Upper lobe of right lung (tissue), 1 donor: ENCODE measurements around the gene CDH4. TPM values are rescaled to one million over a fixed set of nuclear protein-coding genes. Genes with fewer than 3 reads are reported as not detected.

Experiments used
- ATAC-seq: fragments of 200-7000 bp; cut with Tn5 transposase; one replicate; pipeline ENCODE4 v1.9.1; 2020; ENCODE audit warnings: mild to moderate bottlenecking, moderate library complexity
- DNase-seq: peaks from one replicate; pipeline ENCODE4 v3.0.0-alpha.2; 2020
- H3K27ac ChIP-seq: fragments of 200-600 bp; one replicate; pipeline ENCODE4 v1.8.0; 2022
- H3K27me3 ChIP-seq: fragments of 200-600 bp; one replicate; pipeline ENCODE4 v1.8.0; 2022; ENCODE audit warnings: mild to moderate bottlenecking
- H3K36me3 ChIP-seq: fragments of 200-600 bp; one replicate; pipeline ENCODE4 v1.8.0; 2022
- H3K4me1 ChIP-seq: fragments of 200-600 bp; one replicate; pipeline ENCODE4 v1.8.0; 2022
- H3K4me3 ChIP-seq: fragments of 200-600 bp; one replicate; pipeline ENCODE4 v1.8.0; 2022; ENCODE audit warnings: mild to moderate bottlenecking
- H3K9me3 ChIP-seq: fragments of 200-600 bp; one replicate; pipeline ENCODE4 v1.8.0; 2022
- intact Hi-C: fragments of 100-400 bp; cut with DNase I; formaldehyde crosslinking; loops from one replicate; pipeline ENCODE4 v1.11.0; 2022
- total RNA-seq: library from RNA; stranded (reverse); fragmentation: NEBNext Ultra II Directional; extraction: Animal tissue kit (Norgen Biotek cat#: 25700); gene quantifications from one replicate; pipeline ENCODE4 v1.2.1, GENCODE V29; 2021
- TF ChIP-seq, protein P1 (sequence below): fragments of 200-600 bp; IDR thresholded peaks from one replicate; pipeline ENCODE4 v1.8.0; 2022; ENCODE audit warnings: antibody characterized with exemption
- donor health status: DM: no; HTN: yes; CAD: no; lungs with severe emphysema.

The CDH4 gene
- total RNA-seq, 1 donor from 2014 or later = 0.23 TPM

DNA sequence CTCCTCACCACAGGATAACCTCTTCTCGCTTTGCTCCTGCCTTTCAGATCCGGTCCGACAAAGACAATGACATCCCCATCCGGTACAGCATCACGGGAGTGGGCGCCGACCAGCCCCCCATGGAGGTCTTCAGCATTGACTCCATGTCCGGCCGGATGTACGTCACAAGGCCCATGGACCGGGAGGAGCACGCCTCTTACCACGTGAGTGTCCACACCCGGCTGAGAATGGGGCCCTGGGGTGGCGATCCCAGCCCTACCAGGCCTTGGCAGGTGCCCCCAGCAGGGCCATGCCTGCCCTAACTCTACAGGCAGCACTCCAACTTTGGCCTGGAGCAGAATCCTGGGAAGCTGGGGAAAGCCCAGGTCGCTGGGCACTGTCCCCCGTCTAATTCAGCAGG is 592.6 kb downstream of the CDH4 start:
- Histone ChIP-seq H3K36me3 (no peaks in the 10 kb centered on the region), H3K4me3 (no peak overlapping the region), H3K9me3 (no peaks in the 10 kb centered on the region), H3K4me1 (no peaks in the 10 kb centered on the region), H3K27ac (no peak overlapping the region), H3K27me3 (peaks cover 3% of the 10 kb centered on the region)
- DNase-seq = no peak
- TF ChIP-seq, protein P1, sequence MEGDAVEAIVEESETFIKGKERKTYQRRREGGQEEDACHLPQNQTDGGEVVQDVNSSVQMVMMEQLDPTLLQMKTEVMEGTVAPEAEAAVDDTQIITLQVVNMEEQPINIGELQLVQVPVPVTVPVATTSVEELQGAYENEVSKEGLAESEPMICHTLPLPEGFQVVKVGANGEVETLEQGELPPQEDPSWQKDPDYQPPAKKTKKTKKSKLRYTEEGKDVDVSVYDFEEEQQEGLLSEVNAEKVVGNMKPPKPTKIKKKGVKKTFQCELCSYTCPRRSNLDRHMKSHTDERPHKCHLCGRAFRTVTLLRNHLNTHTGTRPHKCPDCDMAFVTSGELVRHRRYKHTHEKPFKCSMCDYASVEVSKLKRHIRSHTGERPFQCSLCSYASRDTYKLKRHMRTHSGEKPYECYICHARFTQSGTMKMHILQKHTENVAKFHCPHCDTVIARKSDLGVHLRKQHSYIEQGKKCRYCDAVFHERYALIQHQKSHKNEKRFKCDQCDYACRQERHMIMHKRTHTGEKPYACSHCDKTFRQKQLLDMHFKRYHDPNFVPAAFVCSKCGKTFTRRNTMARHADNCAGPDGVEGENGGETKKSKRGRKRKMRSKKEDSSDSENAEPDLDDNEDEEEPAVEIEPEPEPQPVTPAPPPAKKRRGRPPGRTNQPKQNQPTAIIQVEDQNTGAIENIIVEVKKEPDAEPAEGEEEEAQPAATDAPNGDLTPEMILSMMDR = no peak
- intact Hi-C loops = no loop called here
- no peak for ATAC-seq

DNA sequence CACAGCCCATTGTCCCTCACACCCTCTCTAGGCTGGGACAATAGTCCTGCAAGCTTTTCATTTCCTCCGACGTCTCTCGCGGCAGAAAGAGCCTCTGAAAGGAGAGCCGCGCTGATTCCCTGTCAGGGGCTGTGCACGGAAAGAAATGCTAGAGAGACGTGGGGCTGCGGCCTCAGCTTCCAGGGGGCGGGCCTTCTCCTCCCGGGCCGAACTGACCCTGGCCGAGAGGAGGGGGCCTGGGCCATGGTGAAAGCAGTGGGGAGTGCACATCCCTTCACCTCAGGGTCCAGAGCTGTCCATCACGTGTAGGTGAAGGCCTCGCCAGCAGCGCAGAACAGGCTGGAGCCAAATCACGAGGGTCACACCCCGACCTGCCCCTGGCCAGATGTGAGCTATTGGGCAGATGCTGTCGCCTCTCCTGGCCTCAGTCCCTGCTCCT is 593.2 kb downstream of the CDH4 start:
- no peaks in the 10 kb centered on the region for H3K9me3 ChIP-seq
- H3K36me3 ChIP-seq = no peaks in the 10 kb centered on the region
- ATAC-seq = no peak
- no peak overlapping the region for H3K4me3 ChIP-seq
- TF ChIP-seq, protein P1 = no peak
- peaks cover 3% of the 10 kb centered on the region for H3K27me3 ChIP-seq
- intact Hi-C loops = no loop called here
- H3K27ac ChIP-seq = no peak overlapping the region
- no peak for DNase-seq
- H3K4me1 ChIP-seq = no peaks in the 10 kb centered on the region

DNA sequence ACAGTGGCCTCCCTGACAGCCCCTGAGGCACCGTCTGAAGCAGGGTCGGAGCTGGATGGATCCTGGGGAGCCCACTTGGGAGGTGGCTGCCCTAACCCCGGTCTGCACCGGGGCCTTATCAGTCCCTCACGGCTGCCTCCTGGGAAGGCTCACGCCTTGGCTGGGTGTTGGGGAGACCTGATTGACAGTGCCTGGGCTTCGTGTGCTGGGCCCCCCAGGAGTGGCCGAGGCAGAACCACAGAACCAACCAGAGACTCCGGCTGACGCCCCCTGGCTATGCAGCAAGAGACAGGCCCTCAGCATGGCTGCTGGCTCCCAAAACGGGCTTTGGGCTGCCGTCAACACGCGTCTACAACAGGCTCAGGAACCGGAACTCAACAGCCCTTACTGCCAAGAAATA is 594.0 kb downstream of the CDH4 start:
- TF ChIP-seq, protein P1 = no peak
- intact Hi-C loops = no loop called here

DNA sequence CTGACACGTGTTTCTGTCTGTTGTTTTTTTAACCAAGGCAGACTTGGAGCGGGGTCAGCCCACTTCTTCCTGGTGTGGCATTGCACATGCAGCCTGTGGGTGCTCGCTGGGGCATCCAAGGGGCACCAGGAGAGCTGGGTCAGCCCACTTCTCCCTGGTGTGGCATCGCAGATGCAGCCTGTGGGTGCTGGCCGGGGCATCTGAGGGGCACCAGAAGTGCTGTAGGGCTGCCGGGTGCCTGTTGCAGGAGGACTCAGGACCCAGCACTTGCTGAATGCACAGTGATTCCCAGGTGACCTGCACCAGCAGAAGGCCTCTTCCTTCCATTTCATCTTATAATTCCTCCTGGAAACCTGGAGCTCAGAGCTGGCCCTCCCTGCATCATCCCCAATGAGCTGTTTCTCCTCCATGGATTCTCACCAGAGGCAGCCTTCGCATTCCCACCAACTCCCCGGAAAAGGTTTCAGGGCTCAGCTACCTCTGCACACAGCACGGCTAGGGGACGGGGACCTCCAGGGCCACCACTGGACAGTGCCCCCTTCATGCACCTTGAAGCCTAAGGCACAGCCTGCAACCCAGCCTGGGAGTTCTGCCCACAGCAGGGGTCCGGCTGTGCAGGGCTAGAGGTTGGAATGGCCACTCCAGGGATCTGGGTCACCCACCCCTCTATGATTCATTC is 594.8 kb downstream of the CDH4 start:
- Histone ChIP-seq H3K36me3 (no peaks in the 10 kb centered on the region), H3K27me3 (peaks cover 14% of the 10 kb centered on the region), H3K4me3 (no peak overlapping the region), H3K27ac (no peak overlapping the region), H3K4me1 (no peaks in the 10 kb centered on the region), H3K9me3 (no peaks in the 10 kb centered on the region)
- no peak for ATAC-seq
- no peak for DNase-seq
- intact Hi-C loops = no loop called here
- TF ChIP-seq, protein P1 = no peak

More for the DNA sequence above, 594.0 kb downstream of the CDH4 start:
- H3K36me3 ChIP-seq = no peaks in the 10 kb centered on the region
- peaks cover 9% of the 10 kb centered on the region for H3K27me3 ChIP-seq
- H3K4me3 ChIP-seq = no peak overlapping the region
- no peaks in the 10 kb centered on the region for H3K9me3 ChIP-seq
- no peak for DNase-seq
- ATAC-seq = no peak
- no peak overlapping the region for H3K27ac ChIP-seq
- no peaks in the 10 kb centered on the region for H3K4me1 ChIP-seq

DNA sequence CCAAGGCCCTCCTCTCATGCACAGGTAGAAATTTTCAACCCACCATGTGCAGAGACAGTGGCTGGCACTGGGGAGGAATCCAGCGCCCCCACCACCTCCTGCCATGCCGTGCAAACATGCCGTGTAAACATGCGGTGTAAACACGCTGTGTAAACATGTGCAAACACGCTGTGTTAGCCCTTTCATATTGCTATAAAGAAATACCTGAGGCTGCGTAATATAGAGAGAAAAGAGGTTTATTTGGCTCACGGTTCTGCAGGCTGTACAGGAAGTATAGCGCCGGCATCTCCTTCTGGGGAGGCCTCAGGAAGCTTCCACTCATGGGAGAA is 595.3 kb downstream of the CDH4 start:
- H3K27me3 ChIP-seq = peaks cover 16% of the 10 kb centered on the region
- intact Hi-C loops = no loop called here

More for the DNA sequence above, 595.3 kb downstream of the CDH4 start:
- ATAC-seq (no peak), DNase-seq (no peak)
- no peaks in the 10 kb centered on the region for H3K36me3 ChIP-seq
- H3K9me3 ChIP-seq = no peaks in the 10 kb centered on the region
- no peak overlapping the region for H3K4me3 ChIP-seq
- H3K27ac ChIP-seq = no peak overlapping the region
- TF ChIP-seq, protein P1 = no peak
- no peaks in the 10 kb centered on the region for H3K4me1 ChIP-seq
